Loucy (cell line): ENCODE data around the gene AMPH.

ENCODE experiments used
- H2AFZ ChIP-seq: fragments of 200-600 bp; sonication (generic); 2 replicates; pipeline ENCODE4 v1.6.0; 2016; ENCODE audit warnings: antibody characterized with exemption, mild to moderate bottlenecking, low read length, moderate library complexity
- H3F3A ChIP-seq: fragments of 200-600 bp; 2 replicates; pipeline ENCODE4 v1.6.0; 2016; ENCODE audit warnings: antibody characterized with exemption, low read depth, mild to moderate bottlenecking
- H3K27me3 ChIP-seq: fragments of 200-600 bp; sonication (generic); 2 replicates; pipeline ENCODE4 v1.6.1; 2014; ENCODE audit warnings: low read length, mild to moderate bottlenecking; ENCODE audit not compliant: insufficient read depth, poor library complexity, severe bottlenecking
- H3K36me3 ChIP-seq: fragments of 200-600 bp; sonication (generic); 2 replicates; pipeline ENCODE4 v1.6.1; 2016; ENCODE audit warnings: low read length; ENCODE audit not compliant: insufficient read depth
- H3K4me1 ChIP-seq: fragments of 200-600 bp; sonication (generic); 2 replicates; pipeline ENCODE4 v1.5.1; 2014; ENCODE audit warnings: low read length, mild to moderate bottlenecking; ENCODE audit not compliant: insufficient read depth, poor library complexity, severe bottlenecking
- H3K4me2 ChIP-seq: fragments of 200-600 bp; sonication (generic); 2 replicates; pipeline ENCODE4 v1.6.0; 2014; ENCODE audit warnings: antibody characterized with exemption, low read length, low read depth, mild to moderate bottlenecking; ENCODE audit not compliant: poor library complexity, severe bottlenecking
- H3K4me3 ChIP-seq: fragments of 200-600 bp; sonication (generic); 2 replicates; pipeline ENCODE4 v1.5.1; 2014; ENCODE audit warnings: low read length, mild to moderate bottlenecking, mixed read lengths; ENCODE audit not compliant: poor library complexity, severe bottlenecking
- H3K79me2 ChIP-seq: fragments of 200-600 bp; sonication (generic); 2 replicates; pipeline ENCODE4 v1.6.1; 2014; ENCODE audit warnings: low read length; ENCODE audit not compliant: insufficient read depth
- H3K9ac ChIP-seq: fragments of 200-600 bp; sonication (generic); 2 replicates; pipeline ENCODE4 v1.6.0; 2014; ENCODE audit warnings: mild to moderate bottlenecking, low read depth, low read length, moderate library complexity; ENCODE audit not compliant: poor library complexity, severe bottlenecking
- H3K9me2 ChIP-seq: fragments of 200-600 bp; sonication (generic); replicated peaks from 2 replicates; pipeline ENCODE4 v1.6.1; 2016; ENCODE audit warnings: low read depth, low read length, mixed read lengths
- H3K9me3 ChIP-seq: fragments of 200-600 bp; sonication (generic); 2 replicates; pipeline ENCODE4 v1.6.1; 2014; ENCODE audit warnings: mild to moderate bottlenecking, antibody characterized with exemption, low read length, low read depth; ENCODE audit not compliant: insufficient read depth
- H4K20me1 ChIP-seq: fragments of 200-600 bp; sonication (generic); 2 replicates; pipeline ENCODE4 v1.6.0; 2014; ENCODE audit warnings: antibody characterized with exemption, low read length, mild to moderate bottlenecking; ENCODE audit not compliant: insufficient read depth, poor library complexity, severe bottlenecking
- CTCF ChIP-seq: fragments of 200-600 bp; sonication (generic); conservative IDR thresholded peaks from 2 replicates; pipeline ENCODE4 v1.5.1; 2014; ENCODE audit warnings: mild to moderate bottlenecking, antibody characterized with exemption, low read length
- EZH2phosphoT487 ChIP-seq: fragments of 200-600 bp; IDR thresholded peaks from 2 replicates; pipeline ENCODE4 v1.6.1; 2018; ENCODE audit warnings: antibody characterized with exemption, mild to moderate bottlenecking, moderate library complexity, borderline replicate concordance

AMPH gene

GRCh38 chr7:38432671-38433070 lies 198.5 kb downstream of the AMPH start:
- H3K79me2 ChIP-seq = no peaks in the 10 kb centered on the region
- no peak overlapping the region for H3K4me3 ChIP-seq
- H3K27me3 ChIP-seq = no peaks in the 10 kb centered on the region
- no peaks in the 10 kb centered on the region for H3K36me3 ChIP-seq
- no peaks in the 10 kb centered on the region for H4K20me1 ChIP-seq
- no peaks in the 10 kb centered on the region for H3F3A ChIP-seq
- no peak overlapping the region for H3K4me2 ChIP-seq
- TF ChIP-seq CTCF (no peak), EZH2phosphoT487 (no peak)
- no peaks in the 10 kb centered on the region for H3K9me2 ChIP-seq
- no peaks in the 10 kb centered on the region for H3K9me3 ChIP-seq
- no peak overlapping the region for H3K9ac ChIP-seq
- no peaks in the 10 kb centered on the region for H3K4me1 ChIP-seq
- no peak overlapping the region for H2AFZ ChIP-seq

- no peak overlapping the region for H3K9ac ChIP-seq
- no peak for TF ChIP-seq CTCF
- no peak for TF ChIP-seq EZH2phosphoT487
- no peaks in the 10 kb centered on the region for H3K36me3 ChIP-seq
- no peak overlapping the region for H3K4me3 ChIP-seq
- no peak overlapping the region for H3K4me2 ChIP-seq
- H3K4me1 ChIP-seq = no peaks in the 10 kb centered on the region
- no peaks in the 10 kb centered on the region for H3K79me2 ChIP-seq
- no peak overlapping the region for H2AFZ ChIP-seq
- H3K9me2 ChIP-seq = no peaks in the 10 kb centered on the region
- no peaks in the 10 kb centered on the region for H4K20me1 ChIP-seq
- no peaks in the 10 kb centered on the region for H3F3A ChIP-seq
- H3K9me3 ChIP-seq = no peaks in the 10 kb centered on the region
- H3K27me3 ChIP-seq = no peaks in the 10 kb centered on the region
These were observed 199.1 kb downstream of the AMPH start for GRCh38 chr7:38432080-38432479.

- Histone ChIP-seq H3F3A (no peaks in the 10 kb centered on the region), H3K4me2 (no peak overlapping the region), H3K79me2 (no peaks in the 10 kb centered on the region), H3K4me3 (no peak overlapping the region), H3K4me1 (peaks cover 13% of the 10 kb centered on the region), H3K27me3 (no peaks in the 10 kb centered on the region), H3K36me3 (no peaks in the 10 kb centered on the region), H3K9me3 (no peaks in the 10 kb centered on the region), H4K20me1 (no peaks in the 10 kb centered on the region), H3K9ac (no peak overlapping the region), H3K9me2 (no peaks in the 10 kb centered on the region), H2AFZ (no peak overlapping the region)
- no peak for TF ChIP-seq EZH2phosphoT487
These were observed 202.1 kb downstream of the AMPH start for GRCh38 chr7:38429057-38429456.

GRCh38 chr7:38428041-38428440 lies 203.1 kb downstream of the AMPH start:
- Histone ChIP-seq H3K4me2 (no peak overlapping the region), H3K9me2 (no peaks in the 10 kb centered on the region), H3K9me3 (no peaks in the 10 kb centered on the region), H3K79me2 (no peaks in the 10 kb centered on the region), H3K9ac (no peak overlapping the region), H3F3A (no peaks in the 10 kb centered on the region), H3K4me3 (no peak overlapping the region), H3K27me3 (no peaks in the 10 kb centered on the region), H3K4me1 (peaks cover 13% of the 10 kb centered on the region), H2AFZ (no peak overlapping the region), H3K36me3 (no peaks in the 10 kb centered on the region), H4K20me1 (no peaks in the 10 kb centered on the region)
- no peak for TF ChIP-seq EZH2phosphoT487
- no peak for TF ChIP-seq CTCF
